Activated B cell treated with CpG ODN at 0.5 μM for 24 hours (primary cell): ENCODE data around the gene PRKX. TPM values are rescaled to one million over a fixed set of nuclear protein-coding genes. Genes with fewer than 3 reads are reported as not detected.

Experiments used
- ATAC-seq: fragments of 200-7000 bp; cut with Tn5 transposase; one replicate; pipeline ENCODE4 v1.10.0; 2021; ENCODE audit warnings: low read depth, mild to moderate bottlenecking, moderate library complexity
- CTCF ChIA-PET: fragments of 350-600 bp; sonication (Branson Sonifier 250); formaldehyde crosslinking; loops from one replicate; lab custom pipeline; 2021; ENCODE audit warnings: antibody characterized with exemption; lab: Charles Lee
- POLR2A ChIA-PET: fragments of 350-600 bp; sonication (Branson Sonifier 250); formaldehyde crosslinking; loops from one replicate; lab custom pipeline; 2021; ENCODE audit warnings: antibody characterized with exemption; lab: Charles Lee
- DNase-seq: peaks from one replicate; pipeline ENCODE4 v3.0.0; 2022
- H3K27ac Mint-ChIP-seq: one replicate; pipeline ENCODE4 v1.8.0; 2020; ENCODE audit warnings: mixed read lengths
- H3K27me3 Mint-ChIP-seq: one replicate; pipeline ENCODE4 v1.8.0; 2021; ENCODE audit warnings: mixed read lengths
- H3K36me3 Mint-ChIP-seq: one replicate; pipeline ENCODE4 v1.8.0; 2021; ENCODE audit warnings: low read depth, mixed read lengths
- H3K4me1 Mint-ChIP-seq: one replicate; pipeline ENCODE4 v1.8.0; 2021; ENCODE audit warnings: mixed read lengths
- H3K4me3 Mint-ChIP-seq: one replicate; pipeline ENCODE4 v1.8.0; 2020; ENCODE audit warnings: mild to moderate bottlenecking, mixed read lengths
- H3K9me3 Mint-ChIP-seq: one replicate; pipeline ENCODE4 v1.8.0; 2020; ENCODE audit warnings: mixed read lengths
- CTCF ChIP-seq: fragments of 200-600 bp; IDR thresholded peaks from one replicate; pipeline ENCODE4 v1.8.0; 2022; ENCODE audit warnings: antibody characterized with exemption, mild to moderate bottlenecking
- intact Hi-C: fragments of 100-400 bp; cut with micrococcal nuclease; formaldehyde crosslinking; loops from one replicate; pipeline ENCODE4 v1.15.1; 2024
- total RNA-seq: library from RNA; stranded (reverse); gene quantifications from 2 replicates; pipeline ENCODE4 v1.2.3, GENCODE V29; 2022

PRKX gene
- total RNA-seq, 1 donor from 2014 or later = 23.9 TPM

- DNase-seq (no peak), ATAC-seq (no peak)
- no peak for TF ChIP-seq CTCF
- CTCF ChIA-PET = no interaction called here
- Mint-ChIP-seq H3K27me3 (no peaks in the 10 kb centered on the region), H3K36me3 (peaks cover 47% of the 10 kb centered on the region), H3K27ac (no peak overlapping the region), H3K9me3 (no peaks in the 10 kb centered on the region), H3K4me1 (no peaks in the 10 kb centered on the region), H3K4me3 (no peak overlapping the region)
- POLR2A ChIA-PET = no interaction called here
- intact Hi-C loops = no loop called here
Observed at GRCh38 chrX:3609810-3610209, 103.6 kb downstream of the PRKX start.

GRCh38 chrX:3603026-3603661, 110.3 kb downstream of the PRKX start:
- POLR2A ChIA-PET = no interaction called here
- ATAC-seq (no peak), DNase-seq (no peak)
- H3K4me1 Mint-ChIP-seq = no peaks in the 10 kb centered on the region
- intact Hi-C loops = no loop called here
- peaks cover 1% of the 10 kb centered on the region for H3K9me3 Mint-ChIP-seq
- no peaks in the 10 kb centered on the region for H3K27me3 Mint-ChIP-seq
- TF ChIP-seq CTCF = no peak
- no peak overlapping the region for H3K4me3 Mint-ChIP-seq
- CTCF ChIA-PET = no interaction called here
- peaks cover 13% of the 10 kb centered on the region for H3K36me3 Mint-ChIP-seq
- no peak overlapping the region for H3K27ac Mint-ChIP-seq

DNA sequence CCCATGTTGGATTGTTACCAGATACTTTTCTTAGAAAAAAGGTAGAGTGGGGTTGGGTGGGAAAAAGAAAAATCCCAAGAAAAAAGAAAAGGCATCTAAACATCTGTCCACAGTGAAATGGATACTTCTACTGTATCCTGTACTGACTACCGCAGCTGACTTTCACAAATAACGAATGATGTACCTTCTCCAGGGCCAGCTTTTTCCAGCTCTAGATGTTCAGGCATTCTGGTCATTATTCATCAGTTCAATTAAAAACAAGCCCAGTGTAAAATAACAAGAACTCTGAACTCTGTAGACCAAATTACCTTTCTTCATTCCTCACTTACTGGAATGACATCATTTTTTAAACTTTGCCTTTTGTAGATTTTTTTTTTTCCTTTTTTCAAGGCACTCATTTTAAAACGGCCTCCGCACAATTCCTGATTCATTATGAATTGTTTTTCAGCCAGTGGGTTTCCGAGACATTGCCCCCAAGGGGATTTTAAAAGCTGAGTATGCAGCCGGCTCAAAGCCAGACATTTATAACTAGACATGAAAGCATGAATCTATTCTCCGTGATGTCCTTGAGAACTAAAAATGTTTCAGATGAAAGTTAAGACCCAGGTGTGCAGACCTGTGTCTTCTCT, 113.5 kb downstream of the PRKX start:
- no peaks in the 10 kb centered on the region for H3K27me3 Mint-ChIP-seq
- TF ChIP-seq CTCF = no peak
- H3K9me3 Mint-ChIP-seq = peaks cover 5% of the 10 kb centered on the region
- ATAC-seq = no peak
- peaks cover 2% of the 10 kb centered on the region for H3K36me3 Mint-ChIP-seq
- ChIA-PET CTCF (no interaction called here), POLR2A (no interaction called here)
- H3K27ac Mint-ChIP-seq = no peak overlapping the region
- no peak overlapping the region for H3K4me3 Mint-ChIP-seq
- DNase-seq = no peak
- no peaks in the 10 kb centered on the region for H3K4me1 Mint-ChIP-seq
- intact Hi-C loops = no loop called here

DNA sequence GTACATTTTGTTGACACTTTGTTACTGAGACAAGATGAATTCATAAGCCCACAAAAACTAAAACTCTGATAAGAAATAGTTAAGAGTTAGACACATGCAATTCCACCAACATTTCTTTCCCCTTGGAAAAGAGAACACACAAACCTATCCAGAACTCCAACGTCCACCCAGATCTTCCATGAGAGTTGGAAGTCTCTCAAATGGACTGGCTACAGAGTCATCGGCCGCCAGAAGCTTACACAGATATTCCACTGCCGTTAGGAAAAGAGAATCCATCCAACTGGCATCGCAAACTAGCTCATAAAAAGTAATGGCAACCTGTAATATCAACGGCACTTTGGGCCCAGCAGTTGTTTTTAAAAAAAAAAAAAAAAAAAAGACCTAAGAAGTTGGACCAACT, 114.7 kb downstream of the PRKX start:
- intact Hi-C loops = no loop called here
- POLR2A ChIA-PET = no interaction called here

More for the DNA sequence above, 114.7 kb downstream of the PRKX start:
- no peaks in the 10 kb centered on the region for H3K27me3 Mint-ChIP-seq
- CTCF ChIA-PET = no interaction called here
- H3K27ac Mint-ChIP-seq = no peak overlapping the region
- no peak for TF ChIP-seq CTCF
- peaks cover 2% of the 10 kb centered on the region for H3K36me3 Mint-ChIP-seq
- DNase-seq (no peak), ATAC-seq (no peak)
- no peak overlapping the region for H3K4me3 Mint-ChIP-seq
- H3K4me1 Mint-ChIP-seq = no peaks in the 10 kb centered on the region
- peaks cover 5% of the 10 kb centered on the region for H3K9me3 Mint-ChIP-seq
